NT2/D1 (cell line): Measurements from ENCODE around the gene ZNF627.

Experiments
- SUZ12 ChIP-seq: IDR thresholded peaks from 2 replicates; pipeline ENCODE4 v1.6.1; 2011; ENCODE audit not compliant: insufficient read length, insufficient read depth; ENCODE audit errors: extremely low read depth
- YY1 ChIP-seq: IDR thresholded peaks from 2 replicates; pipeline ENCODE4 v1.6.1; 2011; ENCODE audit not compliant: insufficient read length, insufficient read depth
- ZNF274 ChIP-seq: IDR thresholded peaks from 2 replicates; pipeline ENCODE4 v1.6.1; 2011; ENCODE audit warnings: mild to moderate bottlenecking, low read depth, low read length

GRCh38 chr19:11586331-11586730 is 11.0 kb upstream of the ZNF627 start:
- TF ChIP-seq ZNF274 (no peak), SUZ12 (no peak), YY1 (no peak)
